Heart left ventricle (tissue), 13 donors: ENCODE results near the gene TYK2.

Experiments
- CTCF ChIP-seq, 12 donors: fragments of 200-600 bp; sonication (generic) in 4 of 12; IDR thresholded peaks; one replicate each; pipeline versions ENCODE4 v1.5.0 to v1.8.0; 2018 to 2022; ENCODE audit warnings: antibody characterized with exemption in 12 of 12, mild to moderate bottlenecking in 5 of 12
- POLR2A ChIP-seq, 2 donors: fragments of 450-650 bp; IDR thresholded peaks; one replicate each; pipeline ENCODE4 v1.6.1; 2017; ENCODE audit warnings: antibody characterized with exemption in 2 of 2, mild to moderate bottlenecking in 2 of 2, moderate library complexity in 2 of 2
- donor health status: ischemic (EF 13 %, LVEDD 7.1; RV severe dilation, severe dysfunction).
- donor health status: DM: no; HTN: yes; CAD: no.
- donor health status: DM: no; HTN: no; CAD: no.
- donor health status: ischemic (EF 25% LVEDD 6.9; RV normal size, moderate dysfunction).
- donor health status: ischemic (EF 25% LVEDD 5.7; RV mildly dilated, moderate dysfunction).
- donor health status: ischemic (EF 35%, LVEDD 5.7; RV mildly dilated, moderate dysfunction).
- donor health status: nonischemic (EF 11% LVEDD 7.7; RV severe dilation, severe dysfunction).
- donor health status: DM: yes; HTN: yes; CAD: no.
- donor health status: PGD.
- donor health status: ischemic (EF 29% LVEDD 5.4; RV normal size, mild dysfunction).
- donor health status: nonischemic (EF 23%, LVEDD 6.1; RV moderate dilation, normal function).

- TF ChIP-seq CTCF (IDR thresholded peaks at IDR 0.05) = no peak
- no peak for TF ChIP-seq POLR2A (IDR thresholded peaks at IDR 0.05)
These were observed 15.5 kb upstream of the TYK2 start for GRCh38 chr19:10395917-10396316.
